IMR-90 (cell line): Measurements from ENCODE around the gene LDLRAD4. TPM values are rescaled to one million over a fixed set of nuclear protein-coding genes. Genes with fewer than 3 reads are reported as not detected.

Experiments
- ATAC-seq: fragments of 200-7000 bp; cut with Tn5 transposase; 2 replicates; pipeline ENCODE4 v1.9.1; 2020; ENCODE audit warnings: low read depth, mild to moderate bottlenecking, moderate library complexity
- BruUV-seq: library from RNA; stranded (reverse); fragments of 400-500 nt; replicated peaks from 2 replicates; lab custom pipeline; 2021; lab: Mats Ljungman, UMichigan
- CTCF ChIA-PET: fragments of 300-600 bp; formaldehyde crosslinking; extraction: SDS; loops from one replicate; lab custom pipeline; 2021; ENCODE audit warnings: antibody characterized with exemption; lab: Yijun Ruan, JAX
- POLR2A ChIA-PET: fragments of 300-600 bp; sonication (Branson Sonifier 250); formaldehyde crosslinking; loops from one replicate; lab custom pipeline; 2022; ENCODE audit warnings: antibody characterized with exemption; ENCODE audit not compliant: unreplicated experiment; lab: Charles Lee
- DNase-seq: peaks from one replicate; pipeline ENCODE4 v3.0.0; 2013
- H2AFZ ChIP-seq: replicated peaks from 2 replicates; pipeline ENCODE3; 2013; ENCODE audit warnings: low read length, mild to moderate bottlenecking; ENCODE audit not compliant: poor library complexity
- H2AK5ac ChIP-seq: 2 replicates; pipeline ENCODE4 v1.6.1; 2013; ENCODE audit warnings: low read depth, low read length, inconsistent platforms
- H2AK9ac ChIP-seq: replicated peaks from 2 replicates; pipeline ENCODE3; 2013; ENCODE audit warnings: mild to moderate bottlenecking, low read depth, low read length, moderate library complexity; ENCODE audit not compliant: poor library complexity
- H2BK120ac ChIP-seq: 2 replicates; pipeline ENCODE4 v1.6.1; 2013; ENCODE audit warnings: low read depth, low read length, inconsistent platforms
- H2BK15ac ChIP-seq: 3 replicates; pipeline ENCODE4 v1.6.1; 2013; ENCODE audit warnings: low read depth, low read length, inconsistent platforms
- H2BK20ac ChIP-seq: 2 replicates; pipeline ENCODE4 v1.6.1; 2013; ENCODE audit warnings: low read depth, mild to moderate bottlenecking, inconsistent platforms, low read length, moderate library complexity
- H2BK5ac ChIP-seq: 2 replicates; pipeline ENCODE4 v1.6.1; 2013; ENCODE audit warnings: mild to moderate bottlenecking, low read depth, low read length, inconsistent platforms; ENCODE audit not compliant: poor library complexity, severe bottlenecking
- H3K14ac ChIP-seq: replicated peaks from 2 replicates; pipeline ENCODE4 v1.6.1; 2013; ENCODE audit warnings: low read depth, low read length, inconsistent platforms
- H3K18ac ChIP-seq: 2 replicates; pipeline ENCODE4 v1.6.1; 2013; ENCODE audit warnings: low read depth, low read length, control low read depth
- H3K23ac ChIP-seq: 2 replicates; pipeline ENCODE4 v1.6.1; 2013; ENCODE audit warnings: low read depth, low read length, inconsistent platforms
- H3K27ac ChIP-seq: 2 replicates; pipeline ENCODE4 v1.5.1; 2013; ENCODE audit warnings: mild to moderate bottlenecking, control low read depth, low read length; ENCODE audit not compliant: insufficient read depth
- H3K27me3 ChIP-seq: 2 replicates; pipeline ENCODE4 v1.6.1; 2013; ENCODE audit warnings: low read length; ENCODE audit not compliant: control insufficient read depth, insufficient read depth
- H3K36me3 ChIP-seq: 2 replicates; pipeline ENCODE4 v1.6.1; 2013; ENCODE audit warnings: low read length, mixed read lengths; ENCODE audit not compliant: control insufficient read depth, insufficient read depth
- H3K4ac ChIP-seq: 2 replicates; pipeline ENCODE4 v1.6.1; 2013; ENCODE audit warnings: low read depth, low read length, inconsistent platforms
- H3K4me1 ChIP-seq: 2 replicates; pipeline ENCODE4 v1.6.1; 2013; ENCODE audit warnings: low read length, mixed read lengths; ENCODE audit not compliant: control insufficient read depth, insufficient read depth
- H3K4me2 ChIP-seq: 2 replicates; pipeline ENCODE4 v1.6.1; 2013; ENCODE audit warnings: low read depth, mild to moderate bottlenecking, control low read depth, low read length, moderate library complexity
- H3K4me3 ChIP-seq: 2 replicates; pipeline ENCODE4 v1.5.1; 2013; ENCODE audit warnings: low read depth, mild to moderate bottlenecking, control low read depth, low read length, moderate library complexity; ENCODE audit not compliant: insufficient read depth
- H3K56ac ChIP-seq: 2 replicates; pipeline ENCODE4 v1.6.1; 2013; ENCODE audit warnings: low read length, inconsistent platforms; ENCODE audit not compliant: insufficient read depth; ENCODE audit errors: extremely low read depth
- H3K79me1 ChIP-seq, 2 experiments: 2 replicates each; pipeline ENCODE4 v1.6.1; 2013; ENCODE audit warnings: low read length in 2 of 2, inconsistent platforms in 1 of 2, low read depth in 1 of 2
- H3K9ac ChIP-seq: 2 replicates; pipeline ENCODE4 v1.6.1; 2013; ENCODE audit warnings: low read depth, low read length, control low read depth
- H3K9me1 ChIP-seq: 2 replicates; pipeline ENCODE4 v1.6.1; 2013; ENCODE audit warnings: low read length, inconsistent platforms; ENCODE audit not compliant: insufficient read depth
- H3K9me3 ChIP-seq: 2 replicates; pipeline ENCODE4 v1.6.1; 2013; ENCODE audit warnings: low read length; ENCODE audit not compliant: control insufficient read depth, insufficient read depth
- H4K20me1 ChIP-seq: 2 replicates; pipeline ENCODE4 v1.6.1; 2013; ENCODE audit warnings: low read length, inconsistent platforms; ENCODE audit not compliant: insufficient read depth
- H4K5ac ChIP-seq: 2 replicates; pipeline ENCODE4 v1.6.1; 2013; ENCODE audit warnings: mild to moderate bottlenecking, low read depth, low read length, control low read depth
- H4K8ac ChIP-seq, 2 experiments: 2 replicates each; pipeline ENCODE4 v1.6.1; 2013; ENCODE audit warnings: low read depth in 2 of 2, low read length in 2 of 2, control low read depth in 1 of 2, inconsistent platforms in 1 of 2
- H4K91ac ChIP-seq: 2 replicates; pipeline ENCODE4 v1.6.1; 2013; ENCODE audit warnings: low read depth, low read length, inconsistent platforms; ENCODE audit not compliant: insufficient read depth
- MAZ ChIP-seq: IDR thresholded peaks from 2 replicates; pipeline ENCODE4 v1.6.1; 2012; ENCODE audit warnings: low read depth, mild to moderate bottlenecking, low read length, improper control_type of control experiment, moderate library complexity, borderline replicate concordance
- MXI1 ChIP-seq: IDR thresholded peaks from 2 replicates; pipeline ENCODE4 v1.6.1; 2012; ENCODE audit warnings: low read depth, mild to moderate bottlenecking, low read length, moderate library complexity, borderline replicate concordance
- NFE2L2 ChIP-seq: fragments of 150-350 bp; IDR thresholded peaks from 2 replicates; pipeline ENCODE4 v1.6.1; 2016; ENCODE audit warnings: low read depth, mild to moderate bottlenecking, low read length
- POLR2A ChIP-seq: IDR thresholded peaks from 2 replicates; pipeline ENCODE4 v1.6.1; 2012; ENCODE audit warnings: mild to moderate bottlenecking, low read depth, low read length
- SMC3 ChIP-seq: fragments of 150-350 bp; IDR thresholded peaks from 2 replicates; pipeline ENCODE4 v1.6.1; 2016; ENCODE audit warnings: low read depth, mild to moderate bottlenecking, antibody characterized with exemption, low read length, moderate library complexity
- WGBS, 2 experiments: methylation state at CpG; one replicate each; pipeline versions ENCODE4 v1.1.5 to v1.1.7; 2013; ENCODE audit warnings: missing lambda C conversion rate in 2 of 2; ENCODE audit not compliant: insufficient read length in 1 of 2; ENCODE audit errors: extremely low coverage in 2 of 2; 5-methylcytosine and 5-hydroxymethylcytosine counted together
- dilution Hi-C: fragments of 300-500 bp; cut with HindIII; formaldehyde crosslinking; loops from one replicate; pipeline ENCODE4 v1.14.3; 2018; ENCODE audit warnings: low sequenced_read_pairs; ENCODE audit not compliant: unreplicated experiment
- in situ Hi-C: fragments of 300-500 bp; cut with MboI; formaldehyde crosslinking; loops from 3 replicates; pipeline ENCODE4 v1.14.3; 2019; ENCODE audit warnings: low sequenced_read_pairs, inconsistent platforms, mixed read lengths
- intact Hi-C: fragments of 100-400 bp; cut with micrococcal nuclease; formaldehyde crosslinking; loops from 2 replicates; pipeline ENCODE4 v1.10.0; 2022
- polyA plus RNA-seq, 3 experiments: library from polyadenylated mRNA; depleted of rRNA; stranded (reverse); fragments of >200 nt; gene quantifications; 2 replicates each; pipeline ENCODE4 v1.2.3, GENCODE V29; 2012; ENCODE audit warnings: low replicate concordance in 1 of 3
- total RNA-seq: library from RNA; depleted of rRNA; stranded (reverse); fragments of >200 nt; gene quantifications from 2 replicates; pipeline ENCODE4 v1.2.3, GENCODE V29; 2012

The LDLRAD4 gene
- total and polyA plus RNA-seq, 2 of the 4 experiments (the other 2 are of a cell fraction): not detected

GRCh38 chr18:13323186-13323585 is 104.6 kb downstream of the LDLRAD4 start:
- no peak overlapping the region for H2AFZ ChIP-seq
- ATAC-seq (no peak), DNase-seq (no peak)
- H2BK5ac ChIP-seq: no peak overlapping the region
- no peaks in the 10 kb centered on the region for H3K36me3 ChIP-seq
- 82% methylated on average over 4 of the region's 9 CpGs; no CpG with 5 or more reads in 1 of the 2 experiments for WGBS, 2 experiments
- H3K4me2 ChIP-seq: no peak overlapping the region
- H3K79me1 ChIP-seq: no peaks in the 10 kb centered on the region
- no peak overlapping the region for H3K27ac ChIP-seq
- POLR2A ChIA-PET: no interaction called here
- H3K4me3 ChIP-seq: no peak overlapping the region
- H4K8ac ChIP-seq: no peak overlapping the region
- H3K4me1 ChIP-seq: no peaks in the 10 kb centered on the region
- no peak overlapping the region for H3K18ac ChIP-seq
- intact Hi-C loops: no loop called here
- H4K20me1 ChIP-seq: no peaks in the 10 kb centered on the region
- no peaks in the 10 kb centered on the region for H3K9me1 ChIP-seq
- no peak overlapping the region for H4K91ac ChIP-seq
- H4K5ac ChIP-seq: no peak overlapping the region
- in situ Hi-C loops: no loop called here
- TF ChIP-seq NFE2L2 (no peak), MXI1 (no peak), POLR2A (no peak), SMC3 (no peak), MAZ (no peak)
- no peak overlapping the region for H3K14ac ChIP-seq
- no peak overlapping the region for H2AK5ac ChIP-seq
- H3K23ac ChIP-seq: no peak overlapping the region
- H2BK120ac ChIP-seq: no peak overlapping the region
- dilution Hi-C loops: no loop called here
- no peak overlapping the region for H3K9ac ChIP-seq
- no peak overlapping the region for H3K56ac ChIP-seq
- H2BK20ac ChIP-seq: no peak overlapping the region
- CTCF ChIA-PET: no interaction called here
- H2AK9ac ChIP-seq: no peak overlapping the region
- no peak overlapping the region for H3K4ac ChIP-seq
- H3K27me3 ChIP-seq: no peaks in the 10 kb centered on the region
- H2BK15ac ChIP-seq: no peak overlapping the region
- no peaks in the 10 kb centered on the region for H3K9me3 ChIP-seq
- no TSS peak for BruUV-seq
